Measurements from ENCODE around the gene MMP21.

DNA sequence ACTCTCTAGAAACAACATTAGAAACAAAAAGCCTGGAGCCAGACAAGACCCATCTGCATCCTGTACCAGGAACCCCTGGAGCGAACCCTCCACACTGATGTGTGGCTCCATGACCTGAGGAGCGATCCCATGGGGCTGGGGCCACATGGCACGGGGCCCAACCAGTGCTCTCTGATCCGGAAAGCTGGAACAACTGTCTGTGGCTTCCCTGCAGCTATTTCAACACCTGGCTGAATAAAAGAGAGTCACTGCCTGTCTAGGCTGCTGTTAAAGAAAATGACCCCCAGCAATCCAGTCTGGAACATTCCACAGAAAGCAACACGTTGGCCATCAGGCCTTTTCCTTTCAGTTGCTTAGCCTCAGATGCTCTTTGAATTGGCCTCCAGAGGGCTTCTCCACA, 26.5 kb upstream of the MMP21 start:
- TF ChIP-seq CTCF (IDR thresholded peaks at IDR 0.05) (no peak), POLR2A (IDR thresholded peaks at IDR 0.05) (no peak)
